Measurements from ENCODE around the gene TRIM74.
"Not testable (repeated sequence)": the region's sequence is repeated elsewhere in the genome, so short reads cannot be mapped to it uniquely, and the experiment has no call there.

DNA sequence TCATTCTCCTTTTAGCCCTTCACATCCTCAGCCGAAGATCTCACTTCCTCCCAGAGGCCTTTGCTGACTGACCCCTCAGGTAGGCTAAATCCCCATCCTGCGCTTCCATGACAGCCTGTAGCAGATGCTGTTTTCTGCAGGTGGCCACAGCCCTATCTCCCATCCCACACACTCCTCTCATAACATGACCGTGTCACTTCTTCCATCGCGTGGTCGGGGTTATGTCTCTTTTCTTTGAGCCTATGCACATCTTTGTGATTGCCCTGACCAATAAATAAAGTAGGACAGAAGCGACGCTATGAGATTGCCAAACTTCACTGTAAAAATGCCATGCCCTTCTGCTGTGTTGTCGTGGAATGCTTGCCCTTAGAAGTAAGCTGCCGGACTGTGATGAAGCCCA lies 55.5 kb downstream of the TRIM74 start:
- TF ChIP-seq, protein P1, sequence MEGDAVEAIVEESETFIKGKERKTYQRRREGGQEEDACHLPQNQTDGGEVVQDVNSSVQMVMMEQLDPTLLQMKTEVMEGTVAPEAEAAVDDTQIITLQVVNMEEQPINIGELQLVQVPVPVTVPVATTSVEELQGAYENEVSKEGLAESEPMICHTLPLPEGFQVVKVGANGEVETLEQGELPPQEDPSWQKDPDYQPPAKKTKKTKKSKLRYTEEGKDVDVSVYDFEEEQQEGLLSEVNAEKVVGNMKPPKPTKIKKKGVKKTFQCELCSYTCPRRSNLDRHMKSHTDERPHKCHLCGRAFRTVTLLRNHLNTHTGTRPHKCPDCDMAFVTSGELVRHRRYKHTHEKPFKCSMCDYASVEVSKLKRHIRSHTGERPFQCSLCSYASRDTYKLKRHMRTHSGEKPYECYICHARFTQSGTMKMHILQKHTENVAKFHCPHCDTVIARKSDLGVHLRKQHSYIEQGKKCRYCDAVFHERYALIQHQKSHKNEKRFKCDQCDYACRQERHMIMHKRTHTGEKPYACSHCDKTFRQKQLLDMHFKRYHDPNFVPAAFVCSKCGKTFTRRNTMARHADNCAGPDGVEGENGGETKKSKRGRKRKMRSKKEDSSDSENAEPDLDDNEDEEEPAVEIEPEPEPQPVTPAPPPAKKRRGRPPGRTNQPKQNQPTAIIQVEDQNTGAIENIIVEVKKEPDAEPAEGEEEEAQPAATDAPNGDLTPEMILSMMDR (IDR thresholded peaks at IDR 0.05), result not testable (repeated sequence)
- TF ChIP-seq EZH2, EZH2phosphoT487 (IDR thresholded peaks at IDR 0.05): not testable (repeated sequence)

All from neural progenitor cell (in vitro differentiated cells).